OCI-LY1 (cell line): ENCODE measurements around the gene PHF19.

Source experiments
- H2AFZ ChIP-seq: fragments of 200-600 bp; sonication (generic), shearing (Covaris generic); 2 replicates; pipeline ENCODE4 v1.6.0; 2014; ENCODE audit warnings: antibody characterized with exemption, mild to moderate bottlenecking, low read length
- H3F3A ChIP-seq: fragments of 200-600 bp; sonication (generic), shearing (Covaris generic); 2 replicates; pipeline ENCODE4 v1.6.0; 2014; ENCODE audit warnings: mild to moderate bottlenecking, antibody characterized with exemption, low read length, moderate library complexity; ENCODE audit not compliant: insufficient read depth
- H3K27ac ChIP-seq: fragments of 200-600 bp; sonication (generic); 2 replicates; pipeline ENCODE4 v1.5.1; 2014; ENCODE audit warnings: low read length, mixed run types, mild to moderate bottlenecking, low read depth; ENCODE audit not compliant: poor library complexity, severe bottlenecking
- H3K27me3 ChIP-seq: fragments of 200-600 bp; sonication (generic); 2 replicates; pipeline ENCODE4 v1.6.0; 2014; ENCODE audit warnings: antibody characterized with exemption, mild to moderate bottlenecking, low read length, moderate library complexity; ENCODE audit not compliant: insufficient read depth
- H3K36me3 ChIP-seq: fragments of 200-600 bp; sonication (generic); 2 replicates; pipeline ENCODE4 v1.6.1; 2014; ENCODE audit warnings: mild to moderate bottlenecking, antibody characterized with exemption, low read length, moderate library complexity, mixed read lengths; ENCODE audit not compliant: insufficient read depth
- H3K4me1 ChIP-seq: fragments of 200-600 bp; sonication (generic); 2 replicates; pipeline ENCODE4 v1.5.1; 2014; ENCODE audit warnings: mild to moderate bottlenecking, low read length, moderate library complexity; ENCODE audit not compliant: insufficient read depth, severe bottlenecking
- H3K4me2 ChIP-seq: fragments of 200-600 bp; sonication (generic), shearing (Covaris generic); 2 replicates; pipeline ENCODE4 v1.6.1; 2014; ENCODE audit warnings: low read length
- H3K4me3 ChIP-seq: fragments of 200-600 bp; sonication (generic); 2 replicates; pipeline ENCODE4 v1.5.1; 2014; ENCODE audit warnings: low read length, low read depth, mild to moderate bottlenecking, mixed read lengths; ENCODE audit not compliant: poor library complexity, severe bottlenecking
- H3K79me2 ChIP-seq: fragments of 200-600 bp; shearing (Covaris generic); 2 replicates; pipeline ENCODE4 v1.6.1; 2016; ENCODE audit warnings: mixed run types, low read length, mixed read lengths; ENCODE audit not compliant: insufficient read depth
- H3K9ac ChIP-seq: fragments of 200-600 bp; sonication (generic), shearing (Covaris generic); 2 replicates; pipeline ENCODE4 v1.6.1; 2014; ENCODE audit warnings: mild to moderate bottlenecking, low read length, mixed read lengths
- H3K9me2 ChIP-seq: fragments of 200-600 bp; sonication (generic), shearing (Covaris generic); 2 replicates; pipeline ENCODE4 v1.6.1; 2014; ENCODE audit warnings: low read depth, mild to moderate bottlenecking, low read length, mixed read lengths
- H3K9me3 ChIP-seq: fragments of 200-600 bp; shearing (Covaris generic); 2 replicates; pipeline ENCODE4 v1.6.1; 2014; ENCODE audit warnings: low read length, mixed read lengths
- H4K20me1 ChIP-seq: fragments of 200-600 bp; sonication (generic), shearing (Covaris generic); 2 replicates; pipeline ENCODE4 v1.6.0; 2016; ENCODE audit warnings: mild to moderate bottlenecking, low read length; ENCODE audit not compliant: insufficient read depth
- EZH2 ChIP-seq: fragments of 200-600 bp; sonication (generic), shearing (Covaris generic); IDR thresholded peaks from 2 replicates; pipeline ENCODE4 v1.8.0; 2017; ENCODE audit warnings: borderline replicate concordance, mixed run types, mild to moderate bottlenecking, antibody characterized with exemption, low read length, moderate library complexity, mixed read lengths
- TF ChIP-seq, protein P1 (sequence below): fragments of 200-600 bp; sonication (generic), shearing (Covaris generic); IDR thresholded peaks from 2 replicates; pipeline ENCODE4 v1.5.1; 2017; ENCODE audit warnings: mild to moderate bottlenecking, antibody characterized with exemption, low read length, moderate library complexity, mixed read lengths

PHF19 gene

DNA sequence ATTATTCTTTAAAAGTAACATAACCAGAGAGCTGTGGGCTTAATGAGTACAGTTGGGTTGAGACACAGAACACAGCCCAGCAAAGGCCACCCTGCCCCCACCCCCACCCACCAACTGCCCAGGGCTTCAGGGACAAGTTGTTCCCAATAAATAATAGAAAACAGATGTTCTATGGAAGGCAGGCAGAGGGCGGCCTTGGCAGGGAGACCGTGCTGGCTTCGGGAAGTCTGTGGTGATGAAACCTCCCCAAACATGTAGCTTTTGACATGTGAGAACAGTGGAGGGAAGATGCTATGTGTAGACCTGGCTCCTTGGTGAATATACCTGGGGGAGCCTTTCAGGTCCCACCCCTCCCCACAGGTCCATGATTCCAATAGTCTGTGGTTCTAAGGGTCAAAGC, 39.6 kb upstream of the PHF19 start:
- no peaks in the 10 kb centered on the region for H3K79me2 ChIP-seq
- no peak overlapping the region for H2AFZ ChIP-seq

DNA sequence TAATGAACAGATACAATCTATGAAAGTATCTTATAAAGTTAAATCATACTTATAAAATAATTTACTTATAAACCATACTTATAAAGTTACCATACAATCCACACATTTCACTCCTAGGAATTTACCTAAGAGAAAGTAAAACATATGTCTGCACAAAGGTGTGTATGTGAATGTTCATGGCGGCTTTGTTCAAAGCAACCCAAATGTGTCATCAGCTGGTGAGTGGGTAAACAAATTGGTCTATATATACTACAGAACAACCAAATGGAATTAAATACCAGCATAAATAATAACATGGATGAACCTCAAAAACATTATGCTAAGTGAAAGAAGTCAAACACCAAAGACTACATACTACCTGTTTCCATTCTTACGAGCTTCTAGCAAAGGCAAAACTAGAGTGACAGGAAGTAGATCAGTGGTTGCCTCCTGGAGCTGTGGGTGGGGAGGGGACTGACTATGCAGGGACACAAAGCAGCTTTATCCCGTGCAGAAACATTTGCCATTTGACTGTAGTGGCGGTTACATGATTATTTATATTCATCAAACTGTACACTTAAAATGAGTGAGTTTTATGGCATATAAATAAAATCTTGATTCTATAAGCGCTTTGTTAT, 39.0 kb upstream of the PHF19 start:
- Histone ChIP-seq H2AFZ (no peak overlapping the region), H3F3A (no peaks in the 10 kb centered on the region), H3K9me3 (no peaks in the 10 kb centered on the region), H3K4me1 (peaks cover 10% of the 10 kb centered on the region), H3K27ac (no peak overlapping the region), H3K79me2 (no peaks in the 10 kb centered on the region), H3K9me2 (no peaks in the 10 kb centered on the region), H3K4me2 (peak overlapping the region; percentile 21; the same call in 1 of the 2 replicates), H3K9ac (no peak overlapping the region), H4K20me1 (no peaks in the 10 kb centered on the region), H3K36me3 (peaks cover 6% of the 10 kb centered on the region; the same call in 1 of the 2 replicates), H3K4me3 (no peak overlapping the region), H3K27me3 (no peaks in the 10 kb centered on the region)
- TF ChIP-seq EZH2, result no peak
- TF ChIP-seq, protein P1, sequence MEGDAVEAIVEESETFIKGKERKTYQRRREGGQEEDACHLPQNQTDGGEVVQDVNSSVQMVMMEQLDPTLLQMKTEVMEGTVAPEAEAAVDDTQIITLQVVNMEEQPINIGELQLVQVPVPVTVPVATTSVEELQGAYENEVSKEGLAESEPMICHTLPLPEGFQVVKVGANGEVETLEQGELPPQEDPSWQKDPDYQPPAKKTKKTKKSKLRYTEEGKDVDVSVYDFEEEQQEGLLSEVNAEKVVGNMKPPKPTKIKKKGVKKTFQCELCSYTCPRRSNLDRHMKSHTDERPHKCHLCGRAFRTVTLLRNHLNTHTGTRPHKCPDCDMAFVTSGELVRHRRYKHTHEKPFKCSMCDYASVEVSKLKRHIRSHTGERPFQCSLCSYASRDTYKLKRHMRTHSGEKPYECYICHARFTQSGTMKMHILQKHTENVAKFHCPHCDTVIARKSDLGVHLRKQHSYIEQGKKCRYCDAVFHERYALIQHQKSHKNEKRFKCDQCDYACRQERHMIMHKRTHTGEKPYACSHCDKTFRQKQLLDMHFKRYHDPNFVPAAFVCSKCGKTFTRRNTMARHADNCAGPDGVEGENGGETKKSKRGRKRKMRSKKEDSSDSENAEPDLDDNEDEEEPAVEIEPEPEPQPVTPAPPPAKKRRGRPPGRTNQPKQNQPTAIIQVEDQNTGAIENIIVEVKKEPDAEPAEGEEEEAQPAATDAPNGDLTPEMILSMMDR, result no peak

More for the DNA sequence above, 39.6 kb upstream of the PHF19 start:
- no peaks in the 10 kb centered on the region for H3K9me3 ChIP-seq
- TF ChIP-seq EZH2, result no peak
- TF ChIP-seq, protein P1, result no peak
- no peaks in the 10 kb centered on the region for H3K9me2 ChIP-seq
- H3K27ac ChIP-seq, result no peak overlapping the region
- H3F3A ChIP-seq, result no peaks in the 10 kb centered on the region
- no peaks in the 10 kb centered on the region for H3K27me3 ChIP-seq
- H3K4me2 ChIP-seq, result no peak overlapping the region
- no peak overlapping the region for H3K4me3 ChIP-seq
- peaks cover 6% of the 10 kb centered on the region; the same call in 1 of the 2 replicates for H3K36me3 ChIP-seq
- peaks cover 10% of the 10 kb centered on the region for H3K4me1 ChIP-seq
- H4K20me1 ChIP-seq, result no peaks in the 10 kb centered on the region
- H3K9ac ChIP-seq, result no peak overlapping the region

DNA sequence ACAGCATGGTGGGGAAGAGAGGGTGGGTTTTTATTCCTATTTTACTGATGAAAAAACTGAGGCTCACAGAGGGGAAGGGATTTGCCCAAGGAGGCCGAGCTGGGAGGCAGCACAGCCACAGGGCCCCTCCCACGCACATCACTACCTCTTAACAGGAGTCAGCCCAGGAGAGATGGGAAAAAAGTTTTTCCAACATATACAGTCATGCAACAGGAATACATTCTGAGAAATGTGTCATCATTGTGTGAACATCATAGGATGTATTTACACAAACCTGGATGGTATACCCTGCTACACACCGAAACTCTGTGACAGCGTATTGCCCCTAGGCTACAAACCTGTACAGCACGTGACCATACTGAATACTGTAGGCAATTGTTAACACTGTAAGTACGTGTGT, 38.0 kb upstream of the PHF19 start:
- no peak overlapping the region for H3K27ac ChIP-seq
- H3K9me3 ChIP-seq, result no peaks in the 10 kb centered on the region
- peaks cover 6% of the 10 kb centered on the region; the same call in 1 of the 2 replicates for H3K36me3 ChIP-seq
- no peak for TF ChIP-seq EZH2
- TF ChIP-seq, protein P1, result no peak
- H4K20me1 ChIP-seq, result no peaks in the 10 kb centered on the region
- no peak overlapping the region for H2AFZ ChIP-seq
- H3K4me3 ChIP-seq, result no peak overlapping the region
- H3F3A ChIP-seq, result no peaks in the 10 kb centered on the region
- H3K9me2 ChIP-seq, result no peaks in the 10 kb centered on the region
- no peak overlapping the region for H3K9ac ChIP-seq
- no peaks in the 10 kb centered on the region for H3K27me3 ChIP-seq
- H3K4me2 ChIP-seq, result no peak overlapping the region
- peaks cover 10% of the 10 kb centered on the region for H3K4me1 ChIP-seq
- H3K79me2 ChIP-seq, result no peaks in the 10 kb centered on the region
